Endothelial cell of umbilical vein (primary cell): Measurements from ENCODE around the gene TRIP11. TPM values are rescaled to one million over a fixed set of nuclear protein-coding genes. Genes with fewer than 3 reads are reported as not detected.

ENCODE experiments used
- BruUV-seq: library from RNA; stranded (reverse); fragments of 400-500 nt; replicated peaks from 2 replicates; lab custom pipeline; 2021; lab: Mats Ljungman, UMichigan
- CTCF ChIA-PET: fragments of 300-600, 350-600 bp; sonication (Branson Sonifier 250); formaldehyde crosslinking; loops from one replicate; lab custom pipeline; 2021; ENCODE audit warnings: antibody characterized with exemption, inconsistent platforms; lab: Charles Lee
- POLR2A ChIA-PET: fragments of 300-600, 350-600 bp; sonication (Branson Sonifier 250); formaldehyde crosslinking; loops from one replicate; lab custom pipeline; 2021; ENCODE audit warnings: antibody characterized with exemption, inconsistent platforms; lab: Charles Lee
- DNase-seq: peaks from one replicate; pipeline ENCODE4 v3.0.0-alpha.2; 2011; ENCODE audit warnings: low read depth, low spot score
- FAIRE-seq: peaks from 2 replicates; lab custom pipeline; 2011; peaks lifted over from hg19 to GRCh38; lab: Jason Lieb, UNC
- H2AFZ ChIP-seq: 2 replicates; pipeline ENCODE4 v1.6.0; 2012; ENCODE audit warnings: low read depth, low read length, control low read depth, inconsistent platforms
- H3K27ac ChIP-seq: 2 replicates; pipeline ENCODE4 v1.5.1; 2011; ENCODE audit warnings: low read depth, mild to moderate bottlenecking, control low read depth, low read length, moderate library complexity; ENCODE audit not compliant: insufficient read depth
- H3K27me3 ChIP-seq, 2 experiments: 2 replicates each; pipeline versions ENCODE4 v1.6.0 to v1.6.1; 2011; ENCODE audit warnings: low read length in 2 of 2, mixed read lengths in 1 of 2; ENCODE audit not compliant: control insufficient read depth in 2 of 2, insufficient read depth in 2 of 2
- H3K36me3 ChIP-seq, 2 experiments: 2 replicates in 1 of 2; 3 replicates in 1 of 2; pipeline ENCODE4 v1.5.1; 2011; ENCODE audit warnings: low read length in 2 of 2, mild to moderate bottlenecking in 1 of 2, moderate library complexity in 1 of 2; ENCODE audit not compliant: control insufficient read depth in 2 of 2, insufficient read depth in 2 of 2; ENCODE audit errors: extremely low read depth in 1 of 2
- H3K4me1 ChIP-seq: 3 replicates; pipeline ENCODE4 v1.5.1; 2011; ENCODE audit warnings: mild to moderate bottlenecking, low read length; ENCODE audit not compliant: control insufficient read depth, insufficient read depth; ENCODE audit errors: extremely low read depth
- H3K4me2 ChIP-seq: 2 replicates; pipeline ENCODE4 v1.6.1; 2011; ENCODE audit warnings: low read length, control low read depth, mixed read lengths; ENCODE audit not compliant: insufficient read depth
- H3K4me3 ChIP-seq, 3 experiments: fragments of 200-600 bp in 1 of 3; sonication (generic), shearing (Covaris generic) in 1 of 3; replicated peaks in 1 of 3; 2 replicates each; pipeline ENCODE4 v1.5.1; 2011 to 2016; ENCODE audit warnings: control low read depth in 3 of 3, low read length in 3 of 3, mild to moderate bottlenecking in 2 of 3, inconsistent platforms in 1 of 3, low read depth in 1 of 3, moderate library complexity in 1 of 3; ENCODE audit not compliant: insufficient read depth in 1 of 3
- H3K79me2 ChIP-seq: 2 replicates; pipeline ENCODE4 v1.6.0; 2012; ENCODE audit warnings: low read length, inconsistent platforms; ENCODE audit not compliant: control insufficient read depth, insufficient read depth
- H3K9ac ChIP-seq: replicated peaks from 2 replicates; pipeline ENCODE3; 2011; ENCODE audit warnings: low read length, control low read depth; ENCODE audit not compliant: insufficient read depth; ENCODE audit errors: extremely low read depth
- H3K9me1 ChIP-seq: replicated peaks from 3 replicates; pipeline ENCODE4 v1.6.0; 2011; ENCODE audit warnings: mild to moderate bottlenecking, low read length; ENCODE audit not compliant: control insufficient read depth, insufficient read depth; ENCODE audit errors: extremely low read depth
- H3K9me3 ChIP-seq: replicated peaks from 2 replicates; pipeline ENCODE4 v1.5.1; 2012; ENCODE audit warnings: low read length, inconsistent platforms; ENCODE audit not compliant: control insufficient read depth, insufficient read depth
- H4K20me1 ChIP-seq: replicated peaks from 2 replicates; pipeline ENCODE3; 2011; ENCODE audit warnings: mild to moderate bottlenecking, low read length; ENCODE audit not compliant: control insufficient read depth, insufficient read depth; ENCODE audit errors: extremely low read depth
- FOS ChIP-seq: IDR thresholded peaks from 2 replicates; pipeline ENCODE4 v1.6.1; 2011; ENCODE audit warnings: mild to moderate bottlenecking, low read length, moderate library complexity, borderline replicate concordance; ENCODE audit not compliant: insufficient read depth
- MYC ChIP-seq: IDR thresholded peaks from one replicate; pipeline ENCODE4 v1.6.1; 2011; ENCODE audit warnings: mild to moderate bottlenecking, low read depth, low read length
- dilution Hi-C: fragments of 300-500 bp; cut with MboI; formaldehyde crosslinking; loops from one replicate; pipeline ENCODE4 v1.15.0; 2019; ENCODE audit warnings: low sequenced_read_pairs; ENCODE audit not compliant: extremely low pct_ligation_motif_present
- intact Hi-C: fragments of 100-400 bp; cut with micrococcal nuclease; formaldehyde crosslinking; loops from one replicate; pipeline ENCODE4 v1.10.0; 2022
- polyA plus RNA-seq, 4 experiments: library from polyadenylated mRNA; depleted of rRNA in 3 of 4; stranded (reverse) in 3 of 4; unstranded in 1 of 4; fragments of >200 nt; gene quantifications; 2 replicates each; pipeline versions ENCODE4 v1.2.1 to v1.2.3, GENCODE V29; 2011 to 2012; ENCODE audit warnings: missing spikeins in 1 of 4
- total RNA-seq: library from RNA; stranded (reverse); gene quantifications from 2 replicates; pipeline ENCODE4 v1.2.3, GENCODE V29; 2021
- TF ChIP-seq, protein P1 (sequence below), 2 donors: IDR thresholded peaks; 1 replicate in 1 of 2; 2 replicates in 1 of 2; pipeline ENCODE4 v1.5.1; 2011; ENCODE audit warnings: low read length in 2 of 2, mild to moderate bottlenecking in 2 of 2, moderate library complexity in 2 of 2, control low read depth in 1 of 2, inconsistent platforms in 1 of 2, low read depth in 1 of 2; ENCODE audit not compliant: insufficient read depth in 1 of 2; ENCODE audit errors: extremely low read depth in 1 of 2

The TRIP11 gene
- total and polyA plus RNA-seq, 2 donors (not counting 3 experiments of a cell fraction or from before 2014, with no cell fraction given) = 7.0 to 58.0 TPM

- H3K9ac ChIP-seq = no peak overlapping the region
- ChIA-PET POLR2A (no interaction called here), CTCF (no interaction called here)
- H3K4me2 ChIP-seq = peak overlapping the region; percentile 54
- H3K4me1 ChIP-seq = peaks cover 44% of the 10 kb centered on the region
- BruUV-seq = no TSS peak
- no peaks in the 10 kb centered on the region for H3K9me3 ChIP-seq
- no peak overlapping the region for H2AFZ ChIP-seq
- peak overlapping the region; percentile 17 for H3K27ac ChIP-seq
- DNase-seq (peak; percentile 45), FAIRE-seq (no peak)
- dilution Hi-C loops = no loop called here
- intact Hi-C loops = loop anchor here (5.0 kb wide), 2 partner anchors 162 to 487 kb away; partner anchors contain the start of gene PPP4R3A
- no peaks in the 10 kb centered on the region for H3K27me3 ChIP-seq
- TF ChIP-seq, protein P1, sequence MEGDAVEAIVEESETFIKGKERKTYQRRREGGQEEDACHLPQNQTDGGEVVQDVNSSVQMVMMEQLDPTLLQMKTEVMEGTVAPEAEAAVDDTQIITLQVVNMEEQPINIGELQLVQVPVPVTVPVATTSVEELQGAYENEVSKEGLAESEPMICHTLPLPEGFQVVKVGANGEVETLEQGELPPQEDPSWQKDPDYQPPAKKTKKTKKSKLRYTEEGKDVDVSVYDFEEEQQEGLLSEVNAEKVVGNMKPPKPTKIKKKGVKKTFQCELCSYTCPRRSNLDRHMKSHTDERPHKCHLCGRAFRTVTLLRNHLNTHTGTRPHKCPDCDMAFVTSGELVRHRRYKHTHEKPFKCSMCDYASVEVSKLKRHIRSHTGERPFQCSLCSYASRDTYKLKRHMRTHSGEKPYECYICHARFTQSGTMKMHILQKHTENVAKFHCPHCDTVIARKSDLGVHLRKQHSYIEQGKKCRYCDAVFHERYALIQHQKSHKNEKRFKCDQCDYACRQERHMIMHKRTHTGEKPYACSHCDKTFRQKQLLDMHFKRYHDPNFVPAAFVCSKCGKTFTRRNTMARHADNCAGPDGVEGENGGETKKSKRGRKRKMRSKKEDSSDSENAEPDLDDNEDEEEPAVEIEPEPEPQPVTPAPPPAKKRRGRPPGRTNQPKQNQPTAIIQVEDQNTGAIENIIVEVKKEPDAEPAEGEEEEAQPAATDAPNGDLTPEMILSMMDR (IDR thresholded peaks at IDR 0.05; ENCODE audit: extremely low read depth in 1 of 2, insufficient read depth in 1 of 2, low read depth in 1 of 2, low read length in 2 of 2) = no peak
- TF ChIP-seq FOS = no peak
- no peak for TF ChIP-seq MYC
- peak overlapping the region in 1 of 3 experiments; percentile 3 for H3K4me3 ChIP-seq
- H3K36me3 ChIP-seq = no peaks in the 10 kb centered on the region
- no peaks in the 10 kb centered on the region for H4K20me1 ChIP-seq
- H3K79me2 ChIP-seq = no peaks in the 10 kb centered on the region
- no peaks in the 10 kb centered on the region for H3K9me1 ChIP-seq
Measured at GRCh38 chr14:91998667-91999570, 40.9 kb downstream of the TRIP11 start.
